NCI-H524 treated with DMSO at 0.1 percent for 48 hours (cell line): ENCODE data around the gene OR2M5.

ENCODE experiments used
- DNase-seq: peaks from one replicate; lab custom pipeline; 2025; lab: John Stamatoyannopoulos, UW

OR2M5 gene

DNA sequence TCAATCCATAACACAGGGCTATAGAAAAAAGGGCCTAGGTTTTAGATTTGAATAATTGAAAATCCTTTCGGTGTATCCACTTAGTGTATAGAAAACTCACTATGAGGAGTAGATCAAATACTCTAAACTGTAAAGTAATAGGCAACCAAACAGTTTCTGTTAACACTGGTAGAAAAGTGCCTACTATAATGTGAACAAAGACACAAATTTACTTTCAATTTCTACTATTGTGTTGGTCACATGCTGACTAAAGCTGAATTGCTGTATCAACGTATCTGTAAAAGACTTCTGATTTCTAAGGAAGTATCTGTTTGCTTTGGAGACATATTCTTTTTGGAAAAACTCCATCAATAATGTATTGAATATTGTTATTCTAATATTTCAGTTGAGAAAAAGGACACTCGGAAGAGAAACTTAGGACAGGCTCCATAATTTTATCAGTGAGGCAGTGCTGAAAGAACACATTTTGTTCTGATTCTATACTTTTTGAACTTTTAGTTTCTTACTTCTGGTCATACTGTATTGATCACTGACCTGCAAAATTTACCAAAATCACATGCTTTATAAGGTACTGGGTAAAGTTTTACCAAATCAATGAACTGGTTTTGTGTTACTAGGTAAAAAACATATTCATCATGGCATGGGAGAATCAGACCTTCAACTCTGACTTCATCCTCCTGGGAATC is at the start of gene OR2M5:
TSS of gene OR2M5 (plus strand) at position 636 of the 686 bp plus-strand sequence. CDS start at position 636, 0 bp downstream.
- no peak for DNase-seq

GRCh38 chr1:248098529-248098928 is 46.4 kb upstream of the OR2M5 start:
- DNase-seq: no peak

GRCh38 chr1:248102847-248103246 is 42.1 kb upstream of the OR2M5 start:
- DNase-seq: no peak

- no peak for DNase-seq
These were observed 33.8 kb upstream of the OR2M5 start for GRCh38 chr1:248111157-248111556.

- no peak for DNase-seq
These were observed 30.1 kb upstream of the OR2M5 start for GRCh38 chr1:248114890-248115289.

DNA sequence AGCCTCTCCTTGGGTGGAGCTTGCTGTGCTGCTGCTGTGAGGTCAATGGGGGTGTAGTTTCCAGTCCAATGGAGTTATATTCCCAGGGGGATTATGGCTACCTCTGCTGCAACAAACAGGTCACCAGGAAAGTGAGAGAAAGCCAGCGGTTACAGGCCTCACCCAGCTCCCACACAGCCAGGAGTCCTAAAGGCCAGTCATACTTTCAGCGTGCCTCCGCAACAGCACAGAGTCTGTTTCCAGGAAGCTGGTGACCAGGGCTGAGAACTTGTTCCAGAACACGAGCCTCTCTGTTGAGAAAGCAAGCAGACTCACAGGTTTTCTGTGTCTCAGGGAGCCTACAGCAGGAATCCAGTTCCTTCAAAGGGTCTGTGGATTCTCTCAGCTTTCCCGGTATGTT is 17.3 kb upstream of the OR2M5 start:
- no peak for DNase-seq

GRCh38 chr1:248136811-248137210 is 8.1 kb upstream of the OR2M5 start:
- no peak for DNase-seq

- DNase-seq: no peak
These were observed 4.1 kb upstream of the OR2M5 start for GRCh38 chr1:248140846-248141245.

DNA sequence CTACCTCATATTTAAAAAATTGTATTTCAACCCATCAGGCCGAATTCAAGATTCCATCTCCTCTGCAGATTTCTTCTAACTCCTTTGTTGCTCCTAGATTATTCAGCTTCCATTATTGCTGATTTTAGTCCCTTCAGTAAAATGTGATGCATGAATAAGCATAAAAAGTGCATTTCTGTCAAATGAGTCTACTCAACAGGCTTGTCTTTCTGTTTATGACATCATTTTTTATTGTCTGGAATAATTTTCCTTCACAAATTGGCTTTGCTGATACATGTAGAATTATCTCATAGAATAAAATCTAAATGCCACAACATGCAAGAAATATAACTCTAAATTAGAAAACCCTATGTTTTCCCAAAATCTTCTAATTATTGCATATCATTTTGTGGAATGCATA is 1.6 kb upstream of the OR2M5 start:
- no peak for DNase-seq

DNA sequence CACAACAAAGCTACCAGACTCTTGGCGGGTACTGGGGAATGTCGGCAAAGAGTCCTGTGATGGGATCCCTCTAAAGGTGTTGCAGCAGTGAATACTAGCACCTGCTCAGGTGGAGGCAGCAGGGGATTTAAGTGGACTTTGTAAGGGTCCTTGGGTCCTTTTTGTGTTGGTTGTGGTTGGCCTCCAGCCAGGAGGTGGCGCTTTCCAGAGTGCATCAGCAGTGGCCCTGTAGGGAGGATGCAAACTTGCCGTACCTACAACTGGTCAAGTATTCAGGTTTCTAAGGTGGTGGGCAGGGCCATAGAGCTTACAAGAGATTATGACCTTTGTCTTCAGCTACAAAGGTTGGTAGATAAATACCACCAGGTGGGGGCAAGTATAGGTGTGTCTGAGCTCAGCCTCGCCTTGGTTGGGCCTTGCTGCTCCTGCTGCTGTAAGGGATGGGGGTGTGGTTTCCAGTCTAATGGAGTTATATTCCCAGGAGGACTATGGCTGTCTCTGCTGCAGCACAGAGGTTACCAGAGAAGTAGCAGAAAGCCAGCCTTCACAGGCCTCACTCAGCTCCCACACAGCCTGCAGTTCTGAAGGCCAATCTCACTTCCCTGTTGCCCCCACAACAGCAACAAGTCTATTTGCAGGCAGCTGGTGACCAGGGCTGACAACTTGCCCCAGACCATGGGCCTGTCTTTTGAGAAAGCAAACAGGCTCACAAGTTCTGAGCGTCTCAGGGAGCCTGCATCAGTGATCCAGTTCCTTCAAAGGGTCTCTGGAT is 7.3 kb downstream of the OR2M5 start:
- no peak for DNase-seq

- DNase-seq: no peak
These were observed 11.0 kb downstream of the OR2M5 start for GRCh38 chr1:248155927-248156326.

- DNase-seq: no peak
These were observed 13.8 kb downstream of the OR2M5 start for GRCh38 chr1:248158758-248159157.

- no peak for DNase-seq
These were observed 19.1 kb downstream of the OR2M5 start for GRCh38 chr1:248164031-248164430.

GRCh38 chr1:248165186-248165585 is 20.2 kb downstream of the OR2M5 start:
- no peak for DNase-seq

DNA sequence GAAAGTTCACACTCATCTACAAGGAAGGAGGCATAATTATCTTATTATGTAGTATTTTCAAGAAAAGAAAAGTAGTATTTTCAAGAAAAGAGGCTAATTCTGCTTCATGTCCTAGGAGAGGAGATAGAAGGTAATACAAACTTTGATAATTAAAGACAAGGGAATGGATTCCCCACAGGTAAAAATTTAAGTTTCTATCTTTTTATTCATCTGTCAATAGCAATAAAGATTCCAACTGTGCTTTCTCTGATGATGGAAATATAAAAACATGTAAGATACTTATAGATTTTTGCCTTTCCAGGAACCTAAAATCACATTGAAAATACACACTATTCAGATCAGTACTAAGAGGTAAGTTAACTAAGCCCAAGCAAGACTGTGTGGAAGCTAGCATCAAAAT is 29.6 kb downstream of the OR2M5 start, which contains the start of gene OR2M2:
TSS of gene OR2M2 (plus strand) at position 301 of the 400 bp plus-strand sequence. CDS start 5,165 bp downstream, outside the sequence.
- no peak for DNase-seq

GRCh38 chr1:248183996-248184395 is 39.0 kb downstream of the OR2M5 start:
- no peak for DNase-seq

DNA sequence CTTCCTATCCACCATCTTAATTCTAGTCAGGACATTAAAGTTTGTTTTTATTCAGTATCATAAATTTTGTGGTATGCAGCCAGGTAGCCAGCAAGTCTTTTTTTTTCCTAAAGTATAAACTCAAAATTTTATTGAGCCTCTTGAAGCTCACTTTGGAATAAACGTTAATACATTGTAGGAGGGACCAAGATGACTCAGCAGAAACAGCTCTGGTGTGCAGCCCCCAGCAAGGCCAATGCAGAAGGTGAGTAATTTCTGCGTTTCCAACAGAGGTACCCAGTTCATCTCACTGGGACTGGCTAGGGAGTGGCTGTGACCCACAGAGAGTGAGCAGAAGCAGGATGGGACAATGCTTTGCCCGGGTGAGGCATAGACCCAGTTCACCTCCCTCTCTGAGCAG is 42.4 kb downstream of the OR2M5 start:
- no peak for DNase-seq

DNA sequence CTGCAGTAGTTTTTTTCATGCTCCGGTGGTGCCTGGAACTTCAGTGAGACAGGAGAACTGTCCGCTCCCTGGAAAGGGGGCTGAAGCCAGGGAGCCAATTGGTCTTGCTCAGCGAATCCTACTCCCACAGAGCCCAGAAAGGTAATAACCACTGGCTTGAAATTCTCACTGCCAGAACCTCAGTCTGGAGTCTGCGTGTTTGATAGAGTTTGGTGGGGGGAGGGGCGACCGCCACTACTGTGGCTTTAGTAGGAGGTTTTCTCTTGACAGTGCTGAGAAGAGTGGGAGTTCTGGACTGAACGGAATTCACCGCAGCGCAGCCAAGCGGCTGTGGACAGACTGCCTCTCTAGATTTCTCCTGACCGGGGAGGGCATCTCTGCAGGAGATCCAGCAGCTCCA is 44.1 kb downstream of the OR2M5 start:
- no peak for DNase-seq

DNA sequence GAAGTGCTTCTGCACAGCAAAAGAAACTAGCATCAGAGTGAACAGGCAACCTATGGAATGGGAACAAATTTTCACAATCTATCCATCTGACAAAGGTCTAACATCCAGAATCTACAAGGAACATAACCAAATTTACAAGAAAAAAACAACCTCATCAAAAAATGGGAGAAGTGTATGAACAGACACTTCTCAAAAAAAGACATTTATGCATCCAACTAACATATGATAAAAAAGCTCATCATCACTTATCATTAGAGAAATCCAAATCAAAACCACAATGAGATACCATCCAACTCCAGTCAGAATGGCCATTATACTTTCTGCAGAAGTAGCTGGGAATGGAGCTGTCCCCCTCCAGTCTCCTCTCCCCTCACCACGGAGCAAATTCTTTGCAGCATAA is 49.2 kb downstream of the OR2M5 start:
- DNase-seq: no peak
